ENCODE data around the gene NOSIP. TPM values are rescaled to one million over a fixed set of nuclear protein-coding genes. Genes with fewer than 3 reads are reported as not detected.

Gene NOSIP
- total RNA-seq, 1 donor from 2014 or later: 215 TPM

- intact Hi-C loops (cut with micrococcal nuclease): no loop called here
Measured at GRCh38 chr19:49552749-49553148, 27.6 kb downstream of the NOSIP start.

GRCh38 chr19:49551531-49551930 is 28.8 kb downstream of the NOSIP start:
- intact Hi-C loops (cut with micrococcal nuclease): no loop called here

DNA sequence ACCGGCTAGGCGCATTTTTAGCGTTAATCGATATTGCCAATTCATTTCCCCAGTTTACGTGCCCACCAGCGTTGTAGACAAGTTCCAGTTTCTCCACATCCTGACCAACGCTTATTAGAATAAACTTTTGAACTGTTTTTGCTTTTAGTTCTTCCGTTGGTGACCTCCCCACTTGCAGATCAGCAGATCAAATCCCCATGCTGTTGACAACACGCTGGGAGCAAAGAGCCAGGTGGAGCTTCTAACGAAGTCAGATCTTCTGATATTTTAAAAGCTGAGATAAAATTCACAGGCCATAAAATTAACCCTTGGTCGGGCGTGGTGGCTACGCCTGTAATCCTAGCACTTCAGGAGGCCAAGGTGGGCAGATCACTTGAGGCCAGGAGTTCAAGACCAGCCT is 31.3 kb downstream of the NOSIP start:
- intact Hi-C loops (cut with micrococcal nuclease): no loop called here

GRCh38 chr19:49546825-49547565 is 33.4 kb downstream of the NOSIP start:
- intact Hi-C loops (cut with micrococcal nuclease): loop anchor here (1.0 to 2.0 kb wide), 4 partner anchors 13 to 72 kb away; partner anchors contain the start of gene FLT3LG

GRCh38 chr19:49544154-49544553 is 36.2 kb downstream of the NOSIP start:
- intact Hi-C loops (cut with micrococcal nuclease): no loop called here

DNA sequence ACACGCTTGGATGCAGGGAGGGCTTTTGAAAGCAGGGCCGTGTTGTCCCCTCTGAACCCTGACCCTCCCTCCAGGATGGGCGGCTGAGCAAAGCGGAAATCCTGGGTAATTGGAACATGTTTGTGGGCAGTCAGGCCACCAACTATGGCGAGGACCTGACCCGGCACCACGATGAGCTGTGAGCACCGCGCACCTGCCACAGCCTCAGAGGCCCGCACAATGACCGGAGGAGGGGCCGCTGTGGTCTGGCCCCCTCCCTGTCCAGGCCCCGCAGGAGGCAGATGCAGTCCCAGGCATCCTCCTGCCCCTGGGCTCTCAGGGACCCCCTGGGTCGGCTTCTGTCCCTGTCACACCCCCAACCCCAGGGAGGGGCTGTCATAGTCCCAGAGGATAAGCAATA is 37.3 kb downstream of the NOSIP start:
- intact Hi-C loops (cut with micrococcal nuclease): no loop called here

DNA sequence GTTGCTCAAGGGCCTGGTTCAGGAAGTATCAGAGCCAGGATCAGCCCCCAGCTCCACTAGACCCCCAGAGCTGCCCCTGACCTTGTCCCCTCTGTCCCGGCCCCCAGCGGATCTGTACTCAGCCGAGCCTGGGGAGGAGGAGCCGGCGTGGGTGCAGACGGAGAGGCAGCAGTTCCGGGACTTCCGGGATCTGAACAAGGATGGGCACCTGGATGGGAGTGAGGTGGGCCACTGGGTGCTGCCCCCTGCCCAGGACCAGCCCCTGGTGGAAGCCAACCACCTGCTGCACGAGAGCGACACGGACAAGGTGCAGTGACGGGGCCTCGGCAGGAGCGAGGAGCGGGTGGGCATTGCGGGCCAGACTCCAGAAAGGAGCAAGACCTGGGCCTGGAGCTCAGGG is 37.9 kb downstream of the NOSIP start:
- intact Hi-C loops (cut with micrococcal nuclease): no loop called here

DNA sequence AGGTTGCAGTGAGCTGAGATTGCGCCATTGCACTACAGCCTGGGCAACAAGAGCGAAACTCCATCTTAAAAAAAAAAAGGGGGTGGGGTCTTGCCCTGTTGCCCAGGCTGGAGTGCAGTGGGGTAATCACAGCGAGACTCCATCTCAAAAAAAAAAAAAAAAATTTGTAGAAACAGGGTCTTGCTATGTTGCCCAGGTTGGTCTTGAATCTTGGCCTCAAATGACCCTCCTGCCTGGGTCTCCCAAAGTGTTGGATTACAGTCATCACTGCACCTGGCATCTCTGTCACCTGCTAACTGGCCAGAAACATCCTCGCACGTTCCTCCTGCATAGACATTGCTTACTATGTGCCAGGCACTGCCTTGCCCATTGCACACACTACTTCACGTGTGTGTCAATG is 38.4 kb downstream of the NOSIP start:
- intact Hi-C loops (cut with micrococcal nuclease): no loop called here

DNA sequence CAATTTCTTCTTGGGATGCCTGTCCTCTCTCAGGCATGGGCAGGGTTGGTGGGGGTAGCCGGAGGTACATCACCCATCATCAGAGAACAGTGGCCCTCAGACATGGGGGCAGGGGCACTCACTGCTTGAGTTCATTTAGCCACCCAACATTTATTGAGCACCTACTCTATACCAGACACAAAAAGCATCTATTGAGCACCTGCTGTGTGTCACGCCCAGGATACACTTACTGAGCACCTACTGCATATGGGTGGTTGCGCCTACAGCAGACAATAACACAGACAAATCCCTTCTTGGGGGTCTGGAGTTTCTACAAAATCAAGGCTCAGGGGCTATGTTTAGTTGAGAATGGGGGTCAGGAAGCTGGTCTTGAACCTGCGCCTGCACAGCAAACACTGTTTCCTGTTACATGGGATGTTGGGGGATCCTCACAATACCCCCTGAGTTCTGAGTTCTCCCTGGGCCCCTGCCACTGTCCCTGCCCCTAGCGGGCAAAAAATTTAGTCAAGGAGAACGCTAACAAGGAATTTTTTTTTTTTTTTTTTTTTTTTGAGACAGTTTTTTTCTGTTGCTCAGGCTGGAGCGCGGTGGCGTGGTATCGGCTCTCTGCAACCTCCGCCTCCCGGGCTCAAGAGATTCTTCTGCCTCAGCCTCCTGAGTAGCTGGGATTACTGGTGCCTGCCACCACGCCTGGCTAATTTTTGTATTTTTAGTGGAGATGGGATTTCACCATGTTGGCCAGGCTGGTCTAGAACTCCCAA is 41.0 kb downstream of the NOSIP start:
- intact Hi-C loops (cut with micrococcal nuclease): no loop called here

DNA sequence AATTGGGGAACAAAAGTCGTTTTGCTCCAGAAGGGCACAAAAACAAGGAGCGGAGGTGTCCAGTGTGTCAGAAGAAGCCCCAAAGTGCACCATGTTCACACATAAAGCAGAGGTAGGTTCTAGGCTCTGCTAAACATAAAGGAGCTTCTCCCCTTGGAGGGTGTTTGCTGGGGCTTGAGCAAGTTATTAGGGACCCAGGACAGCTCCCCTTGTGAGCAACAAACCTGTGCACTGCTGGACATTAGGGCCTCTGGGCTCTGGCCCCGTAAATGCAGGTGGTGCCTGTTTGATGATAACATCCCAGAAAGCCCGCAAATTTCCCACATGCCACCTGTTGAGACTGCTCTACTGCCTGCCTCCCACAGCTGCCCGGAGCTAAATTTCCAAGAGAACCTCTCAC is 41.7 kb downstream of the NOSIP start:
- intact Hi-C loops (cut with micrococcal nuclease): no loop called here

- intact Hi-C loops (cut with micrococcal nuclease): no loop called here
Measured at GRCh38 chr19:49536921-49537462, 43.4 kb downstream of the NOSIP start.

GRCh38 chr19:49534632-49535385 is 45.5 kb downstream of the NOSIP start:
- intact Hi-C loops (cut with micrococcal nuclease): loop anchor here (1.0 kb wide), 4 partner anchors 8 to 130 kb away; partner anchors contain the start of genes BCL2L12 and IRF3

DNA sequence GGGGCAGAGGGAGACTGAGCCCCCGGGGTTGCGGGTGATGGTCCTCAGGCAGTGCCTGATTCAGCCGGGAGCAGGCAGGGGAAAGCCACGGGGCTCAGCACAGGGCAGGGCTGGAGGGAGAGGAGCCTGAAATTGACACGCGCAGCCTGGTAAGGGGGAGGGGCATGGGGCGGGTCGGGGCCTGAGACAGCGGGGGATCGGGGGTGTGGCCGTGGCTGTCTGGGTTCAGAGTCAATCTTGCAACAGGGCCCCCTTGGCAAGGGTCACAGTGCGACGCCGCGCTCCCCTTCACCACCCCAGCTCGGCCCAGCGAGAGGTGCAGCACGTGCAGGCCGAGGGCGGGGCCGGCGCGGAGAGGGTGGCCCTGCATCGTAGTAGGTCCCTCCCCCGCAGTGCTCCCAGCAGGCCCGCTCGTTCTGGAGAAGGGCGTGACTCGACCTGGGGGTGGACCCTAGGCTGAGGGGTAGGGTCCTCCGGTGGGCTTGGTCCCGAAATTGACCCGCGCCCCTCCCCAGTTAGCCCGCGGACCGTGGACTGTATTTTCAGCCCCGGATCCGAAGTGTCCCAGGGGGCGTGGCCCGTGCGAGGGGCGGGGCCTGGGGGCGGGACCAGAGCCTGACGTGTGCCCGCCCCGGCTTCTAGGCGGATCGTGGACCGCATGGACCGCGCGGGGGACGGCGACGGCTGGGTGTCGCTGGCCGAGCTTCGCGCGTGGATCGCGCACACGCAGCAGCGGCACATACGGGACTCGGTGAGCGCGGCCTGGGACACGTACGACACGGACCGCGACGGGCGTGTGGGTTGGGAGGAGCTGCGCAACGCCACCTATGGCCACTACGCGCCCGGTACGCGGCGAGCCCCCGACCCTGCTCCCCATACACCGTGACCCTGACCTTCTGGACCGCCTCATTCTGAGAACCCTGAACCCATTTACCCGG is 46.5 kb downstream of the NOSIP start:
- intact Hi-C loops (cut with micrococcal nuclease): loop anchor here (1.0 kb wide), 4 partner anchors 13 to 131 kb away; partner anchors contain the start of genes BCL2L12 and IRF3

- intact Hi-C loops (cut with micrococcal nuclease): no loop called here
Measured at GRCh38 chr19:49530708-49531107, 49.6 kb downstream of the NOSIP start.

- intact Hi-C loops (cut with micrococcal nuclease): no loop called here
Measured at GRCh38 chr19:49528211-49528771, 52.1 kb downstream of the NOSIP start.

DNA sequence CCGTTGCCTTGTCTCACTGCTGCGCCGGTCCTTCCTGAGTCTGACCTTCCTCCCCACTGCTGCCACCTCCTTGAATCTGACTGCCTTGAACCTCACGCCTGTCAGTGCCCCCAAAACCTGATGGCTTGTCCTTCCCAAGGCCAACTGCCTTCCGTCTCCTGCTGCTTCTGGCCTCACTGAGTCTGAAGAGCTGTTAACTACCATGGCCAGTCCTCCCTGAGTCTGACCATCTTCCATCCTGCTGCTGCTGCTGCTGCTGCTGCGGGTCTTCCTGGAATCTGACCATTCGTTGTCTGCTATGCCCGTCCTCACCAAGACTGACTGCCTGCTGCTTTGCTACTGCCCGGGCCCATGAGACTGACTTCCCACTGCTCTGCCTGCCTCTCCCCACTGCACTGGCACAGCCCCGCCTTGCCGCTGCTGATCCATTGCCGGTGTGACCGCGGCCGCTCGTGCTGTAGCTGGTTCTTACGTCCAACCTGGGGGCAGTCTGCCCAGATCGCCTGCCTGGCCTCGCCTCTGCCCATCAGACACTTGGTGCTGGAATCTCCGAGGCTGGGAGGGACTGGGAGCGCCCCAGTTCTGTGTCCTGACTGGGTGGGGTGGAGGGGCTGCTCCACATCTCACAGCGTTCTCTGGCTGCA is 55.4 kb downstream of the NOSIP start:
- intact Hi-C loops (cut with micrococcal nuclease): no loop called here

DNA sequence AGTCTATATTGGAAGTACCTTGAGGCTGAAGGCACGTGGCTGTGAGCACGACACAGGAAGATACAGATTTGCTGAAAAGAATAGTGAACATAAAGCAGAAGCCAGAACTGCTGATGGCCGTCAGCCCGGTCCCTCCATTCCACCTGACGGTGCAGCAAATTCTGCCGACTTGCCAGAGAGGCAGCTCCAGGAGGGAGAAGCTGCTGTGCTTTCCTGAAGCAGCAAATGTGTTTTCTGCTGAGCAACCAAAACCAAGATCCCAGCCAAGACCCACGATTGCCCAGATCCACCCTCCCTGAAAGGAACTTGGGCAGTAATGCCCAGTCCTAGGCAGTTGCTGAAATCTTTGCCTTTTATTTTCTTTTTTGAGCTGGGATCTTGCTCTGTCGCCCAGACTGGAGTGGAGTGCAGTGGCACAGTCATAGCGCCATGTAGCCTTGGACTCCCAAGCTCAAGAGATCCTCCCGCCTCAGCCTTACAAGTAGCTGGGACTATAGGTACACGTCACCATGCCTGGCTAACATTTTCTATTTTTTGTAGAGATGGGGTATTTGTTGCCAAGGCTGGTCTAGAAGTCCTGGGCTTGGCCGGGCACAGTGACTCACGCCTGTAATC is 59.5 kb downstream of the NOSIP start:
- intact Hi-C loops (cut with micrococcal nuclease): no loop called here

- intact Hi-C loops (cut with micrococcal nuclease): no loop called here
Measured at GRCh38 chr19:49518033-49518432, 62.3 kb downstream of the NOSIP start.

GRCh38 chr19:49515767-49516166 is 64.6 kb downstream of the NOSIP start:
- intact Hi-C loops (cut with micrococcal nuclease): no loop called here
